HepG2 (cell line): ENCODE measurements around the gene ACTN4.

Source experiments
- DNMT1 ChIP-seq: sonication (generic); formaldehyde crosslinking; IDR thresholded peaks from 2 replicates; pipeline ENCODE4 v1.5.1; 2020; ENCODE audit warnings: mild to moderate bottlenecking, missing genetic modification reagents
- MATR3 ChIP-seq: sonication (generic); formaldehyde crosslinking; IDR thresholded peaks from 2 replicates; pipeline ENCODE4 v1.4.0; 2020; ENCODE audit warnings: missing genetic modification reagents
- TF ChIP-seq, protein P1 (sequence below): IDR thresholded peaks from 2 replicates; pipeline ENCODE4 v1.6.1; 2016; ENCODE audit warnings: low read depth, missing genetic modification reagents, missing compliant biosample characterization
- TF ChIP-seq, protein P2 (sequence below): conservative IDR thresholded peaks from 2 replicates; pipeline ENCODE4 v1.6.1; 2018; ENCODE audit warnings: missing genetic modification reagents

- TF ChIP-seq, protein P1, sequence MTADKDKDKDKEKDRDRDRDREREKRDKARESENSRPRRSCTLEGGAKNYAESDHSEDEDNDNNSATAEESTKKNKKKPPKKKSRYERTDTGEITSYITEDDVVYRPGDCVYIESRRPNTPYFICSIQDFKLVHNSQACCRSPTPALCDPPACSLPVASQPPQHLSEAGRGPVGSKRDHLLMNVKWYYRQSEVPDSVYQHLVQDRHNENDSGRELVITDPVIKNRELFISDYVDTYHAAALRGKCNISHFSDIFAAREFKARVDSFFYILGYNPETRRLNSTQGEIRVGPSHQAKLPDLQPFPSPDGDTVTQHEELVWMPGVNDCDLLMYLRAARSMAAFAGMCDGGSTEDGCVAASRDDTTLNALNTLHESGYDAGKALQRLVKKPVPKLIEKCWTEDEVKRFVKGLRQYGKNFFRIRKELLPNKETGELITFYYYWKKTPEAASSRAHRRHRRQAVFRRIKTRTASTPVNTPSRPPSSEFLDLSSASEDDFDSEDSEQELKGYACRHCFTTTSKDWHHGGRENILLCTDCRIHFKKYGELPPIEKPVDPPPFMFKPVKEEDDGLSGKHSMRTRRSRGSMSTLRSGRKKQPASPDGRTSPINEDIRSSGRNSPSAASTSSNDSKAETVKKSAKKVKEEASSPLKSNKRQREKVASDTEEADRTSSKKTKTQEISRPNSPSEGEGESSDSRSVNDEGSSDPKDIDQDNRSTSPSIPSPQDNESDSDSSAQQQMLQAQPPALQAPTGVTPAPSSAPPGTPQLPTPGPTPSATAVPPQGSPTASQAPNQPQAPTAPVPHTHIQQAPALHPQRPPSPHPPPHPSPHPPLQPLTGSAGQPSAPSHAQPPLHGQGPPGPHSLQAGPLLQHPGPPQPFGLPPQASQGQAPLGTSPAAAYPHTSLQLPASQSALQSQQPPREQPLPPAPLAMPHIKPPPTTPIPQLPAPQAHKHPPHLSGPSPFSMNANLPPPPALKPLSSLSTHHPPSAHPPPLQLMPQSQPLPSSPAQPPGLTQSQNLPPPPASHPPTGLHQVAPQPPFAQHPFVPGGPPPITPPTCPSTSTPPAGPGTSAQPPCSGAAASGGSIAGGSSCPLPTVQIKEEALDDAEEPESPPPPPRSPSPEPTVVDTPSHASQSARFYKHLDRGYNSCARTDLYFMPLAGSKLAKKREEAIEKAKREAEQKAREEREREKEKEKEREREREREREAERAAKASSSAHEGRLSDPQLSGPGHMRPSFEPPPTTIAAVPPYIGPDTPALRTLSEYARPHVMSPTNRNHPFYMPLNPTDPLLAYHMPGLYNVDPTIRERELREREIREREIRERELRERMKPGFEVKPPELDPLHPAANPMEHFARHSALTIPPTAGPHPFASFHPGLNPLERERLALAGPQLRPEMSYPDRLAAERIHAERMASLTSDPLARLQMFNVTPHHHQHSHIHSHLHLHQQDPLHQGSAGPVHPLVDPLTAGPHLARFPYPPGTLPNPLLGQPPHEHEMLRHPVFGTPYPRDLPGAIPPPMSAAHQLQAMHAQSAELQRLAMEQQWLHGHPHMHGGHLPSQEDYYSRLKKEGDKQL (CRISPR knock-in tag) = no peak
- TF ChIP-seq, protein P2, sequence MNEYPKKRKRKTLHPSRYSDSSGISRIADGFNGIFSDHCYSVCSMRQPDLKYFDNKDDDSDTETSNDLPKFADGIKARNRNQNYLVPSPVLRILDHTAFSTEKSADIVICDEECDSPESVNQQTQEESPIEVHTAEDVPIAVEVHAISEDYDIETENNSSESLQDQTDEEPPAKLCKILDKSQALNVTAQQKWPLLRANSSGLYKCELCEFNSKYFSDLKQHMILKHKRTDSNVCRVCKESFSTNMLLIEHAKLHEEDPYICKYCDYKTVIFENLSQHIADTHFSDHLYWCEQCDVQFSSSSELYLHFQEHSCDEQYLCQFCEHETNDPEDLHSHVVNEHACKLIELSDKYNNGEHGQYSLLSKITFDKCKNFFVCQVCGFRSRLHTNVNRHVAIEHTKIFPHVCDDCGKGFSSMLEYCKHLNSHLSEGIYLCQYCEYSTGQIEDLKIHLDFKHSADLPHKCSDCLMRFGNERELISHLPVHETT (CRISPR knock-in tag) = no peak
- TF ChIP-seq DNMT1 (CRISPR knock-in tag) (no peak), MATR3 (CRISPR knock-in tag) (no peak)
Observed at GRCh38 chr19:38739440-38740256, 92.2 kb downstream of the ACTN4 start.
